ENCODE measurements around the gene TRERF1. TPM values are rescaled to one million over a fixed set of nuclear protein-coding genes. Genes with fewer than 3 reads are reported as not detected.
"Not testable (repeated sequence)": the region's sequence is repeated elsewhere in the genome, so short reads cannot be mapped to it uniquely, and the experiment has no call there.

TRERF1 gene
- total RNA-seq, 4 donors from 2014 or later: 6.9 to 12.1 (median 8.8) TPM

DNA sequence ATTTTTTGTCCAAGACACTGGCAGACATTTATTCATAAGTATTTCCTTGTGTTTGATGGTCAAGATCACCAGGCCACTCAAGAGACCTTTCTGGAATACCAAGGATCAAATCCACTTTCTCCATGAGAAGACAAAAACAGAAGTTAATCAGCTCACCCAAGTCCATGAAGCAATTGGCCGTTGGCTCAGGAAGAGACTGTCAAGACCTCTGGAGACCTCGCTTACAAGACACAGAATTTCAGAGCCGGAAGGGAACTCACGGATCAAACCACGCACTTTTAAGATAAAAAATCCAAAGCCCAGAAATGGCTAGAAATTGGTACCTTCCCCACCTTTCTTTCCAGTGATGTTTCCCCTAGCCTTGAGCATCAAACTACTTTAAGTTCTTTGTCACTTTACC, 3.3 kb downstream of the TRERF1 start:
- TF ChIP-seq, protein P1, sequence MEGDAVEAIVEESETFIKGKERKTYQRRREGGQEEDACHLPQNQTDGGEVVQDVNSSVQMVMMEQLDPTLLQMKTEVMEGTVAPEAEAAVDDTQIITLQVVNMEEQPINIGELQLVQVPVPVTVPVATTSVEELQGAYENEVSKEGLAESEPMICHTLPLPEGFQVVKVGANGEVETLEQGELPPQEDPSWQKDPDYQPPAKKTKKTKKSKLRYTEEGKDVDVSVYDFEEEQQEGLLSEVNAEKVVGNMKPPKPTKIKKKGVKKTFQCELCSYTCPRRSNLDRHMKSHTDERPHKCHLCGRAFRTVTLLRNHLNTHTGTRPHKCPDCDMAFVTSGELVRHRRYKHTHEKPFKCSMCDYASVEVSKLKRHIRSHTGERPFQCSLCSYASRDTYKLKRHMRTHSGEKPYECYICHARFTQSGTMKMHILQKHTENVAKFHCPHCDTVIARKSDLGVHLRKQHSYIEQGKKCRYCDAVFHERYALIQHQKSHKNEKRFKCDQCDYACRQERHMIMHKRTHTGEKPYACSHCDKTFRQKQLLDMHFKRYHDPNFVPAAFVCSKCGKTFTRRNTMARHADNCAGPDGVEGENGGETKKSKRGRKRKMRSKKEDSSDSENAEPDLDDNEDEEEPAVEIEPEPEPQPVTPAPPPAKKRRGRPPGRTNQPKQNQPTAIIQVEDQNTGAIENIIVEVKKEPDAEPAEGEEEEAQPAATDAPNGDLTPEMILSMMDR (IDR thresholded peaks at IDR 0.05): no peak
- no peak for TF ChIP-seq POLR2A (IDR thresholded peaks at IDR 0.05)
- WGBS, 2 donors: 69% methylated on average over 5 of the region's 5 CpGs
- no peak overlapping the region for H3K4me3 ChIP-seq (ENCODE audit: low read depth, poor library complexity, severe bottlenecking)
- intact Hi-C loops (cut with DNase I; ENCODE audit: low total_unique reads): no loop called here
- DNase-seq (ENCODE audit: low spot score in 2 of 2): no peak

DNA sequence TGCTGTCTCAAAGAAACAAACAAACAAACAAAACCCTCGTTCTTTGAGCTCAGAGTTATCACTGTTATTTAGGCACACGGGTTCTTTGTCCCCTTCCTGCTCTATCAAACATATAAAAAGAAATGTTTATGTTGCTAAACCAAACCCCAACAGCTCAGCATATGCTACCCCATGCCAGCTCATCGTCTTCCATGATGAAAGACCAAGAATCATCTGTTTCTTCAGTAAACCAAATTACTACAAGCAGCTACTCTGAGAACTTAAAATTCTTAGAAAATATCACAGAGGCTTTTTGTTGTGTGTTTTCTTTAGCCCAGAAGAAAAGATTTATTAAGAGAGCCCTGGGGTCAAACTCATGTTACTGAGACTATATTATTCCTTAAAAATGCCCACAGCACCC, 4.7 kb downstream of the TRERF1 start:
- TF ChIP-seq POLR2A (IDR thresholded peaks at IDR 0.05): no peak
- TF ChIP-seq, protein P1 (IDR thresholded peaks at IDR 0.05): no peak
- no peak for DNase-seq (ENCODE audit: low spot score in 2 of 2)
- no peak overlapping the region for H3K4me3 ChIP-seq (ENCODE audit: low read depth, poor library complexity, severe bottlenecking)
- WGBS, 2 donors: 84 to 88% methylated on average over 3 of the region's 3 CpGs
- intact Hi-C loops (cut with DNase I; ENCODE audit: low total_unique reads): no loop called here

DNA sequence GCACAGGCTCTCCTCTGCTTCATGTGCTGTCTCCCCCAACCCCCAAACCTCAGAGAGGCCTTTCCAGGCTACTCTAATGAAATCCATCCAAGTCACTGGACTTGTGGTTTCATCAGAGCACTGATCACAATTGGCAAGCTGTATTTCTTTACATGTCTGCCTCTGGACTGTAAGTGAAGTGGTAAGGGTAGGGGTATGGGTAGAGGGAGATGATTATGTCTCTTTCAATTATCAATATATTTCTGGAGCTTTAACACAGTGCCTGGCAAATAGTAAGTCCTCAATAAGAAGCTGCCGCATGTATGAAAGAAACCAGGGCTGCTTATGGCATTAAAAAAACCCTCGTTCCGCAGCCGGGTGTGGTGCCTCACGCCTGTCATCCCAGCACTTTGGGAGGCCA, 5.4 kb downstream of the TRERF1 start:
- intact Hi-C loops (cut with DNase I; ENCODE audit: low total_unique reads): no loop called here

DNA sequence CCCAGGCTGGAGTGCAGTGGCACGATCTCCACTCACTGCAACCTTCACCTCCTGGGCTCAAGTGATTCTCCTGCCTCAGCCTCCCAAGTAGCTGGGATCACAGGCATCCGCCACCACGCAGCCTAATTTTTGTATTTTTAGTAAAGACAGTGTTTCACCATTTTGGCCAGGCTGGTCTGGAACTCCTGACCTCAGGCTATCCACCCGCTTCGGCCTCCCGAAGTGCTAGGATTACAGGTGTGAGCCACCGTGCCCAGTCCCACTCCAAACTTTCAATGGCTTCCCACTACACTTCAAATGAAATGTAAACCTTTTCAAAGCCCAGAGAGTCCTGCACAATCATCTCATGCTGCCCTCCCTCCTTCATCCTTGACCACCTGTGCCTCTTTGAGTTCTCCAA, 5.8 kb downstream of the TRERF1 start:
- WGBS, 2 donors: 94 to 96% methylated on average over 7 of the region's 7 CpGs
- intact Hi-C loops (cut with DNase I; ENCODE audit: low total_unique reads); H3K4me3 ChIP-seq (ENCODE audit: low read depth, poor library complexity, severe bottlenecking): not testable (repeated sequence)
- DNase-seq (ENCODE audit: low spot score in 2 of 2): peak in 1 of 2 donors; percentile 70

More for the DNA sequence above, 5.4 kb downstream of the TRERF1 start:
- TF ChIP-seq POLR2A (IDR thresholded peaks at IDR 0.05): no peak
- TF ChIP-seq, protein P1 (IDR thresholded peaks at IDR 0.05): no peak
- H3K4me3 ChIP-seq (ENCODE audit: low read depth, poor library complexity, severe bottlenecking): no peak overlapping the region
- 87% methylated on average over 5 of the region's 5 CpGs for WGBS, 2 donors
- no peak for DNase-seq (ENCODE audit: low spot score in 2 of 2)

DNA sequence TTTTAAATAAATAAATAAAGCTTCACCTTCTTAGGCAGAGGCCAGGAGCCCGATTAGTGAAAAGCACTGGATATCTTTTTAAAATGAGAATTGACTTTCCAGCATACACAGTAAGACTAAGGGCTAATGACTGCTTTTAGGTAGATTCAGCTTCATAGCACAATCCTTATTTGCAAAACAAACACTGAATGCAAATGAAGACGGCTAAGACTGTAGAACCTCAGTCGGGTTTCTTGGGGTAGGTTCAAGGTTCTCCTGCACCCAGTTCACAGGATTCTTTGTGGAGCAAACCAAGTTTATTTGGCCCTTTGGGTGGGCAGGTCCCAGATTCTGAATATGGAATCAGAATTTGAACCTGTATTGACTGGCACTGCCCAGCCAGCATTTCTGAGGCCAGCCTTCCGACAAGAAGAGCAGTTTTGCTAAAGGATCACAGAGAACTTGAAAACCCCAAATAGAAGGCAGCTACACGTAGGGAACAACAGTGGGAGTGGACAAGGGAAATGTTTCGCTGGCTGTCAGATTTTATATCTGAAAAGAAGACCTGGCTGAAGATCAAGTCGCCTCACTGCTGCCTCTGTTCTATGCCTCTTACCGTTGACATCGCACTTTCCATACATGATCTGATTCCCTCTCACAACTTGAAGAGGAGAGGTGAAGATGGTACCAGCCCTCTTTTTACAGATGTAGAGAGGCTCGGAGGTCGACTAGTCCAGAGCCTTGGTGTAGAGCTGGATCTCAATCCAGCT, 8.2 kb downstream of the TRERF1 start:
- H3K4me3 ChIP-seq (ENCODE audit: low read depth, poor library complexity, severe bottlenecking): no peak overlapping the region
- WGBS, 2 donors: 66 to 68% methylated on average over 11 of the region's 11 CpGs
- TF ChIP-seq, protein P1 (IDR thresholded peaks at IDR 0.05): no peak
- no peak for TF ChIP-seq POLR2A (IDR thresholded peaks at IDR 0.05)
- DNase-seq (ENCODE audit: low spot score in 2 of 2): peak in 1 of 2 donors; percentile 17
- intact Hi-C loops (cut with DNase I; ENCODE audit: low total_unique reads): no loop called here

DNA sequence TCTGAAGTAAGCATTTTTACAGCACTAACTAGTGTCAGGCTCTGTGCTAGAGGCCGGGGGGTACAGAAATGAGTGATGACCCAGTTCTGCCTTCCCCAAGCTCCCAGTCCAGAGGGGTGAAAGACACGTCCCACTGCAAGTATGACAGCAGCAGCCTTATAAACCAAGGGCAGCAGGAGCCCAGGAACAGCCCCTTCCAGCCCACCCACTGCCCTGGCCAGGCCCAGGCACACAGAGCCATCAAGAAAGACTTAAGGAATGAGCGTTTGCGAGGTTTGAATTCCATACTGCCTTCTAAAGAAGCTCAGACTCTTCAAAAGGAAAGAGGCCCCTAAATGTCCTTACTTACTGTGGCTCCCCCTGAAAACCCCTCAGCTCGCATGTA, 10.0 kb downstream of the TRERF1 start:
- DNase-seq (ENCODE audit: low spot score in 2 of 2): peak in 1 of 2 donors; percentile 39
- H3K4me3 ChIP-seq (ENCODE audit: low read depth, poor library complexity, severe bottlenecking): no peak overlapping the region
- intact Hi-C loops (cut with DNase I; ENCODE audit: low total_unique reads): no loop called here
- WGBS, 2 donors: 63 to 80% methylated on average over 5 of the region's 5 CpGs
- TF ChIP-seq POLR2A (IDR thresholded peaks at IDR 0.05): no peak
- TF ChIP-seq, protein P1 (IDR thresholded peaks at IDR 0.05): no peak

Data from lower leg skin (tissue), 4 donors.